HG03097 (cell line): ENCODE data around the gene GJE1.
A peak's percentile ranks its signal among the peaks of the same experiment; 100 is the strongest.
"Not testable (repeated sequence)": the region's sequence is repeated elsewhere in the genome, so short reads cannot be mapped to it uniquely, and the experiment has no call there.

Experiments used
- ATAC-seq: cut with Tn5 transposase; IDR thresholded peaks from one replicate; pipeline ENCODE4 v1.9.1; 2021; ENCODE audit not compliant: unreplicated experiment, low FRiP score

The GJE1 gene, protein sequence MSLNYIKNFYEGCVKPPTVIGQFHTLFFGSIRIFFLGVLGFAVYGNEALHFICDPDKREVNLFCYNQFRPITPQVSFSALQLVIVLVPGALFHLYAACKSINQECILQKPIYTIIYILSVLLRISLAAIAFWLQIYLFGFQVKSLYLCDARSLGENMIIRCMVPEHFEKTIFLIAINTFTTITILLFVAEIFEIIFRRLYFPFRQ

DNA sequence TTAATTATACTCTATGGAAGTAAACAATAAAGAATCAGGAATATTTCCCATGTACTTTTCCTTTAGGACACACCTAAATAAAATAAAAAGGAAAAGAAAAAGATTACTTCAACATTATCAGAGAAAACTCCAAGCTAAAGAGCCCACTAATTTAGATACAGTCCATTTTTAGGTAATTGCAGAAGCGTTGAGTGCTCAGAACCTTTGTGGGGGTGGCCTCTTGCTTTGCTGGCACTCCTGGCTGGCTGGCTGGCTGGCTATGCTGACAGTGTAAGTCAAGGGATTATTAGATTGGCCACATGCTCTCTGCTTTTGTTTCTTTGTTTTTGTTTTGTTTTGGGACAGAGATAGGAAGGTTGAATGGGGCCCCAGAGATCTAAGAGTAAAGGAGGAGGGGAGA is at the start of gene GJE1:
Gene GJE1, plus strand, starts transcription at position 301 of the 400 bp plus-strand sequence. CDS start 234 bp downstream, outside the sequence.
- no peak for ATAC-seq

DNA sequence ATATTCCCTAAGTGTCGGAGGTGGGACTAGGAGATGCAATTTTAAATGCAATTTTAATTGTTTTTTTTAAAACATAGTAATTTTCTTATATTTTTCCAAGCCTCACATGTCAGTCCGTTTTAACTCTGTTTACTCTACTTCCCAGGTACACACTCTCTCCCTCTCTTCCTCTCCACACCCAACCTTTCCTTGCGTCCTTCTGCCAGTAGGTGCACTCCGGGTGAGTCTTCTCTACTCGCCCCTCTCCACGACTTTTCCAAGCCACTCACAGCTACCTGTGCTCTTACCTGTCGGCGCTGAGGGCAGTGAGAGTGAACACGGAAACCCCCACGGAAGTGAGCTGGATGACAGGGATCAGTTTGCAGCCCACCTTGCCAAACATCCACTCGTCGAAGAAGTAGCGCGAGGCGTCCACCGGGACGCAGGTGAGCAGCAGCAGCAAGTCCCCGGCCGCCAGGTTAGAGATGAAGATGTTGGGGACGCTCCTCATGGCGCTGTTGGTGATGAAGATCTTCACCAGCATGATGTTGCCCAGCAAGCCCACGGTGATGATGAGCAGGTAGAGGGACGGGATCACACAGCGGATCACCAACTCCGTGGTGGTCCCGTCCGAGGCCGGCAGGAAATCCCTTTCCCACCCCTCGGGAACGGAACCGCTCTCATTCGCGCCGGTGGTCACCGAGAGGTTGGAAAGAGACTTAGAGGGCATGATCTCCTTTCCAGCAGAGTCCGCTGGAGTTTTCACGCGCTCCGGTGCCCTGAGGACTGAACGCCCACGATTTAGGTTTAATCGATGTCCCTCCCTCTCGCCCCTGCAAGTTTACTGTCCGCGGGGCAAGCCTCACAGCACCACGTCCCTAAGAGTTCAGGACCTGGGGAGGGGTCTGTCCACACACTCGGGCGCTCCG is 44.5 kb upstream of the GJE1 start:
- ATAC-seq, result no peak

DNA sequence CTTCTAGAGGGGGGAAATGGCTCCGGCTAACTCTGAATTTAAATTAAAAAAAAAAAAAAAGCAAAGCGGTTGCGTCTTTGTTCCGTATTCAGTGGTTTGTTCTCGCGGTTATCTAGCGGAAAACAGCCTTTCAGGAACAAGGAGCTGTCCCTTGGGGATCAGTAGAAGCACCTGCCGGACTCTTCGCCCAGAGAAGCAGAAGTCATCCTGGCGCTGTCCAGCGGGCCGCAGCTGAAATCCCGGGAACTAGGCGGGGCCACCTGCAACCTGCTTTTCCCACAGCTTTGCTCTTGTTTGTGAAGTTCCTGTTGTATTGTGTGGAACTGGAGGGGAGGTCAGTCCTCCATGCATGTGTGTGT is 43.9 kb upstream of the GJE1 start:
- no peak for ATAC-seq

DNA sequence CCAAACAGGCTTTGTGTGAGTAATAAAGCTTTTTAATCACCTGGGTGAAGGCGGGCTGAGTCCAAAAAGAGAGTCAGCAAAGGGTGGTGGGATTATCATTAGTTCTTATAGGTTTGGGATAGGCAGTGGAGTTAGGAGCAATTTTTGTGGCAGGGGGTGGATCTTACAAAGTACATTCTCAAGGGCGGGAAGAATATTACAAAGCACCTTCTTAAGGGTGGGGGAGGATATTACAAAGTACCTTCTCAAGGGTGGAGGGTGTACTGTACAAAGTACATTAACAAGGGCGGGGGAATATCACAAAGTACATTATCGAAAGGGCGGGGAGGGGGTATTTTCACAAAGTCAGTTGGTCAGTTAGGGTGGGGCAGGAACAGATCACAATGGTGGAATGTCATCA is 27.9 kb upstream of the GJE1 start:
- not testable (repeated sequence) for ATAC-seq

DNA sequence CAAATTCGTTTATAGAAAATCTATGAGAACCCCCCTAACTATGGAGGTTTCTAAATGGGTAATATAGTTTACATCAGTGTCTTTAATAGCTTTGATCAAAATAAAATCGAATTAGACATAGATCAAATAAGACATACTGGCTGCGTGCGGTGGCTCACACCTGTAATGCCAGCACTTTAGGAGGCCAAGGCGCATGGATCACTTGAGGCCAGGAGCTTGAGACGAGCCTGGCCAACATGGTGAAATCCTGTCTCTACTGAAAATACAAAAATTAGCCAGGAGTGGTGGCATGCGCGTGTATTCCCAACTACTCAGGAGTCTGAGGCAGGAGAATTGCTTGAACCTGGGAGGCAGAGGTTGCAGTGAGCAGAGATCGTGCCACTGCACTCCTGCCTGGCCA is 21.9 kb upstream of the GJE1 start:
- not testable (repeated sequence) for ATAC-seq

DNA sequence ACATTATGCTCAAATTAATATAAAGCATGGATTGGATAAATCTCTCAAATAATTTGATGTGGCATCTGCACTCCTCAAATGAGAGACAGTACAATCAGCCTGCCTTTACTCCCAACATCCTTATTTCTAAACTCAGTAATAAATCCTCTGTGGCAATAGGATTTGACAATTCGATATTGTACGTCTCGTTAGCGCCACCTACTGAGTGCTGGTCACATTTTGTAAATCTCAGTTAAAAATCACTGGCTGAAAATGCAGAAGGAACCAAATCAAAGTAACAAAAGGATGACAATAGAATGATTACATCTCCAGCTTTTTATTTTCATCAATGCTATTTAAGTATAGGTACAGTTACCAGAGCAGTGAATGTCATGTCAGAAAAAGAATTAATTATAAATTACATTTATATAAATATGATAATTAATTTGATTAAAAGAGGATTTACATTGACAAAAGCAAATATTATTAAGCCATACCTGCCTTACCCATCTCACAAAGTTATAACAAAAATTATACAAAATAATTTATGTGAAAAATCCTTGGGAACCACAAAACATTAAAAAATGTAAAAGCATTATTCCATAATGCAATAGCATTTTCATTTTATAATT is 20.2 kb upstream of the GJE1 start:
- no peak for ATAC-seq

DNA sequence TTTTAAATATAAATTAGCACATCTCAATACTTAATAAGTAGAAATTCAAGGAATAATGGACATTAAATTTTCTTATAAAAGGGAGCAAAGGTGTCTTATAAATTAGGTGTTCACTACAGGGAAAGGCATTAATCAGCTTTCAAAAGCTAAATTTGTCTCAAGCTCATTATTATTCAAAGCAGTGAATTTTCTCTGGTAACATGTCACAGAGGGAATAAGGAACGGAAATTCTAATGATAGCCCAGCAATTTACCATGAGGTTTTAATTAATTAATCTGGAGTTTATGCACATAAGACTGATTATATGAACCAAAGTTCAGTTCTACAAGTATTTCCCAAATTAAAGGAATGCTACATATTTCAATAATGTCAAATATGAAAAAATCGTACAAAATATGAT is 15.4 kb upstream of the GJE1 start:
- ATAC-seq, result no peak

DNA sequence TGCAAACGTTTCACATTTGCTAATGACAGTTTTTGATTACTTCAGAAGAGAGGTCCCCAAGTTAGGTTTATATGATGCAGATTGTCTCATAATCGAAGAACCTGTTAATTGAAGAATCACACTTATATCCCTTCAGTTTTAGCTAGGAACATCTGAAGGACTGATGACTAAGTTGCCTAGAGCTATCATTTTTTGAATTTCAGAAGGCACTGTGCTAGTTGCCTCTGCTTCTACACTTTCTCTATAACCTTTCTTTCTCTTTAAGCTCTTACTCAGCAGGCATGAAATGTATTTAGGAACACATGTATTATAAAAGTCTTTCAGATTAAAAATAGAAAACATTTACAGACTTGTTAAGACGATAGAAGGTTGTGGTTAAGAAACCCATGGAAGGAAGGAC is 14.4 kb upstream of the GJE1 start:
- no peak for ATAC-seq

DNA sequence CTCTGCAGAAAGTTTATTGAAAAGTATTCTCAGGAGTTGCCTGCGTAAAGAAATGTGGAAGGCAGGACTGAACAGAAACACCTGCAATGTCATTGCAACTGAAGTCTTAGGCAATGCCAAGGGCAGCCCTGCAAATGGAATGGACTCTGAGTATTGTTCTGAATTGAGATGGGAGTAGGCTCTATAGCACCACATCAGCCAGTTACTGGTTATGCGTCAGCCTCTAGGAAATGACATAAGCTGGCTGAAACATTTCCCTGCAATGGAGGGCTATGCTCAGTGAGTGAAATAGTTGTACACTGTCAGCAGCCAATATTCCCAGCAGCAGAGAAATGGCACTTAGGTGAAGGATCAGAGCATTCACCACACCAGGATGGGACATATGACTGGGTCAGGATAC is 13.8 kb upstream of the GJE1 start:
- no peak for ATAC-seq

DNA sequence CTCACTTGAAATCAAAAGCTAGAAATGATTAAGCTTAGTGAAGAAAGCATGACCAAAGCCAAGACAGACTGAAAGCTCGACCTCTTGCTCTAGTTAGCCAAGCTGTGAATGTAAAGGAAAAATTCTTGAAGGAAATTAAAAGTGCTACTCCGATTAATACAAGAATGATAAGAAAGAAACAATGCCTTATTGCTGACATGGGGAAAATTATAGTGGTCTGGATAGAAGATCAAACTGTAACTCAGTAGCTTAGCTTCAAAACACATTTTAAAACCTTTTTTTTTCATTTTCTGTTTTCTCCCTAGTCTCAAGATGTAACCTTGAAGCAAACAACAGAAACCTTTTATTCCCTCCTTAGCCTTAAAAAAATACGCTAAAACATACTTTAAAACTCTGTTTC is 11.4 kb upstream of the GJE1 start:
- ATAC-seq, result no peak

DNA sequence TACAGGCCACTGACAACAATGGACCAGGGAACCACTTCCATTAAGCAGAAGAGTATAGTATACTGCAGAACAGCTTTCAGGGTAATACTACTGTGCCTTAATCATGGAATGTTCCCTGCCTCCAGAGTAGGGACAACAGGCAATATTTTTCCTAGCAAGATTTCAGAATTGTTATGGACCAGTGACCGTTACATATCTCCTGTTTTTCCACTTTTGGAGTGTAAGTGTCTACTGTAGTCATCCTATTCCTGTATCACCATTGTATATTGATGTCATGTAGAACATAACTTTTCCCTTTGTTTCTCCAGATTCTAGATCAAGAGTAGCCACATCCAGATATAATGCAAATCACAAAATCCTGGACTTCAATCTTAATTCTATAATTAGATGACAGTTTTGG is 1.9 kb upstream of the GJE1 start:
- no peak for ATAC-seq

DNA sequence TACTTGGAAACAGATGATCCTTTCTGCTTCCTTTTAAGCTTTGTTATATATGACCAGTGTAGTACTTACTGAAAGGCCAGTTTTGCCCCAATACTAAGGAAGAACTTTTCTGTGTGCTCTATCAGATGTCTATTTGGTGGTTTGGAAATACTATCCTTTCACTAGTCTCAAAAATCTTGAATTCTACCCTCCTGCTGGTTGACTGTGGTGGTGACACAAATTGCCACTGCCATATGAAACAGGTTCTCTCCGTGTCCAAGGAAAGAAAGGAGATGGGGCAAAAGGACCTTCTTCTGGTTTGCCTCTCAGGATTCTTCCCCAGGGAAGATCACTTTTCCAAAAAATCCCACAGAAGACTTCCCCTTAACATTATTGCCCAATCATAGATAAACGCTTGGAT is 6.2 kb downstream of the GJE1 start:
- no peak for ATAC-seq

DNA sequence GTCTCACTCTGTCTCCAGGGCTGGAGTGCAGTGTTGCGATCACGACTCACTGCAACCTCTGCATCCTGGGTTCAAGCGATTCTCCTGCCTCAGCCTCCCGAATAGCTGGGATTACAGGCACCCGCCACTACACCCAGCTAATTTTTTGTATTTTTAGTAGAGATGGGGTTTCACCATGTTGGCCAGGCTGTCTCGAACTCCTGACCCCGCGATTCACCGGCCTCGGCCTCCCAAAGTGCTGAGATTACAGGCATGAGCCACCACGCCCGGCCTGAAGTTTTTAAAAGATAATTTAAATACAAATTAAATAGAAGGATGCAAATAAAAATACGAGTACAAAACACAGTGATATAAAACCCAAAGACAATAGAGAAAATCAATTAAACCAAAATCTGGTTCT is 8.8 kb downstream of the GJE1 start:
- not testable (repeated sequence) for ATAC-seq

DNA sequence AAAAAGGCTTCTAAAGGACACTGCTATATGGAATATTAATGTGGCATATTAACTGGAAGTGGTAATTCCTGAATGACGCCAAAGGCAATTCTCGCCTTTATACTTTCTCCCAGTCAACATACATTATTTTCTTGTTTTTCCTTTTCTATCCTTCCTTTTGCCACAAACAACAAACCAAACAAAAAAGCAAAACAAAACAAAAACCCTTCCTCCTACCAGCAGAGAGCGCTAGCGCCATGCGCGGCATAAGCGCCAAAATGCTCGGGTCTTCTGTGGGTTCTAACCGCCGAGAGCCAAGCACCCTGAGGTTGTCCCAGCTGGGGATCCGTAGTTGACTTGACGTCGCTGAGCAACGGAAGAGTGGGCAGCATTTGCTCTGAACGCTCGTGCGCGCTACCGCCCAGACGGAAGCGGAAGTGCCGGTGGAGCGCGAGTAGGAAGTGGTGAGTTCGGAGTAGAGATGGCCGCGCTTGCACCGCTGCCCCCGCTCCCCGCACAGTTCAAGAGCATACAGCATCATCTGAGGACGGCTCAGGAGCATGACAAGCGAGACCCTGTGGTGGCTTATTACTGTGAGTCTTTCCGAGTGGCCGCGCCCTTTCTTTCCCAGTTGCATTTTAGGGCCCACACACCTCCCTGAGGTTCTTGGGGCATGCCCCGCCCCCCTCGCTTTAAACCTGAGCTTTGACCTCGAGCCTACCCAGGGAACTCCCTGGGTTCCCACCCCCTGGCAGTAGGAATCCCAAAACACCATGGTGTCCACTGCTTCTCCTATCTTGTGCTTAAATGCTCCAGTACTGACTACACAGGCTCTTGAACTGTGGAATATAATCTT is 14.3 kb downstream of the GJE1 start, which contains the start of the genes NMBR and VTA1:
Gene NMBR, minus strand, starts transcription at position 295 of the 835 bp plus-strand sequence. CDS start 58,464 bp downstream, outside the sequence.
Gene VTA1, plus strand, starts transcription at position 436 of the 835 bp plus-strand sequence. Its CDS starts 25 bp downstream, at position 461.
- peak; percentile 98 for ATAC-seq

DNA sequence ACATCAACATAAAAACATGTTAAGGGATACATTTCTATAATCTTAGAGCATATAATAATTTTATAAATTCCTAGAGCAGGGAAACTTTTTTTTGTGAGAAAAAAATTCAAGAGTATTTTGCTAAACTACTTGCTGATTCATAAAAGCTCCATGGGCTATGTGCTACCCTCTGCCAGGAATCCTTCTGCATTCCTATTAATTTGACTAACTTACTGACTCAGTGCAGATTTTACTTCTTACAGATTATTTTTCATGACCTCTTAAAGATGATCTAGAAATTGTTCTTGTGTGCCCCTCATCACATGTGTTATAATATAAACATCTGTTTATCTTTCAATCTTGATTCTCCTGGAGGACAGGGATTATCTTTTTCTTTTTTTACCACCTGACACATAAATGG is 20.0 kb downstream of the GJE1 start:
- no peak for ATAC-seq

DNA sequence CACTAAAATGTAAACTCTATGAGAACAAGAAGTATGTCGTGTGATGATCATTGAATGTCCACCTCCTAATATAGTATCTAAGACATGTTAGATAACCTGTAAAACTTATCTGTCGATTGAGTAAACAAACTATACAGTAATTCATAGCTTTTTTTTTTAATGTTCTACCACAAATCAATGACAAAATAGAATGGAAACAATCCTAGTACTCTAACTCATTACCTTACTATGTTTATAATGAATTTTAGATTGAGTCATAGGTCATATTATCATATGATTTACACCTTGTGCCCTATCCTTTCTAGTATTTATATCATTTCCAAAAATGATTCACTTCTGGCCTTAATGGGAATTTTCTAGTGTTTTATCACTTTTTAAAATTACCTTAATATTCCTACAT is 20.5 kb downstream of the GJE1 start:
- ATAC-seq, result no peak

DNA sequence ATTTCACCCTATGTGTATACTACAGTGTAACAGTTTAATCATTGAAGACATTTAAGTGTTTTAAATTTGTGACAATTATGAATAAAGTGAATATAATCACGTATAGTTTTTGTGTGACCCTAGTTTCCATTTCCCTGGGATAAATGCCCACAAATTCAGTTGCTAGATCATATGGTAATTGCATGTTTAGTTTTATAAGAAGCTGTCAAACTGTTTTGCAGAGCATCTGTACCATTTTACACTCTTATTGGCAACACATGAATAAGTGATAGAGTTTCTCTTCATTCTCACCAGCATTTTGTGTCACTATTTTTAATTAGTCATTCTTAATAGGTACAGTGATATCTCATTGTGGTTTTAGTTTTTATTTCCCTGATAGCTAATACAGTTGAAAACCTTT is 21.6 kb downstream of the GJE1 start:
- no peak for ATAC-seq

DNA sequence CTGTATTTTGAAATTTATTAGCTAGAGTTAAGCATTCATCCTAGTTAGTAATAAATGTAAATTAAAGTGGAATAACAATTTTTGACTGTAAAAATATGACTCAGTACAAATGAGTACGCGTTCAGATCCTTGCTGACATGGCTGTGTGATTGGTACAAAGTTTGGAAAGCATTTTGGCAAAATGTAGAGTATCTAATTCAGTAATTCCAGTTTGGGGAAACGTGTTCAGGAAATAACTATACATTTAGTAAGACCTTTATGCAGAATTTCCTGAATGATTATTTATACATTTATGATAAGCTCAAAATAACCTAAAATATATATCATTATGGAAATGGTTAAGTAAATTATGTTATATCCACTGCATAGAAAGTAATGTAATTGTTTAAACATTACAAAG is 22.4 kb downstream of the GJE1 start:
- no peak for ATAC-seq

DNA sequence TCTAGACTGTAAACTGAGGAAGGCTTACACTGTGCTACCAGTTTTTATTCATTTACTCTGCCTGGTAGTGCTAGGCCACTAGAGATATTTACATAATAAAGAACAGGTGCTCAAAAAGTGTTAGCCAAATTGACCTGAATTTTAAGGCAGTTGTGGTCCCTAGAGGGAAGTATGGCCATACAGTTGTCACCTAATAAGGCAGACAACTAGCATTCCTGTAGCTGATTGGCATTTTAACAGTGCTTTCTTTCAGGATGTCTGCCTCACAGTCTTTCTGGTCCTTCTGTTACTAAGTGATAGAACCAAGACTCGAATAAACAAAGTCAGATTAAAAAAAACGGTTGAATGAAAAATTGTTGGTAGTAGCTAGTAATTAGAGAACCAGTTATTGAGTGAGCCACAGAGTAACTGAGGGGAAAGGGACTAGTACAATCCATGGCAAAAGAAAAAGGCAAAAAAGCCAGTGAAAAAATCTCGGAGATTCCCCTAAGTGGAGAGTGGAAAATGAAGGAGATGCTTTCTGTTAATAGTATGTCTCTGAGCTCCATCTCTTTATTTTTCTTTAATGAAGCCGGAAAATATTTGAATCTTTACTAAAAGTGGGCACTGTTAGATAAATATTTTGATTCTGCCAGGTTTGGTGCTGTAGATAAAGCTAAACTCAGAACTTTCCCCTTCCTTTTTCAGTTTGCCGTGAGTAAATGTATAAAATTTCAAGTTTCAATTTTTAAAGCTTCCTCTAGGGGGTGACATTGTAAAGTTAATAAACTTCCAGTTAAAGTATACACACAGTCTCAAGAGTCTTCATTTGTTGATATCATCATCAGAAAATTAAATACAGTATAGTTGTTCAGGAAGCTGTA is 23.4 kb downstream of the GJE1 start:
- peak; percentile 42 for ATAC-seq

DNA sequence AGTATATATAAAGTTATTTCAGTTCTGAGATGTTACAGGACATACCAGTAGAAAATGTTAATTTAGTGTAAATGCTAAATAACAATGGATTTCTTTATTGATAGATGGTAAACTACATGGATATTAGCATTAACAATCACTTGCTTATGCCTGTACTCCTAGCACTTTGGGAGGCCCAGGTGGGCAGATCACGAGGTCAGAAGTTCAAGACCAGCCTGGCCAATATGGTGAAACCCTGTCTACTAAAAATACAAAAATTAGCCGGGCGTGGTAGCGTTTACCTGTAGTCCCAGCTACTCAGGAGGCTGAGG is 24.0 kb downstream of the GJE1 start:
- not testable (repeated sequence) for ATAC-seq
